Keratinocyte (primary cell): Measurements from ENCODE around the gene ZNF107. TPM values are rescaled to one million over a fixed set of nuclear protein-coding genes. Genes with fewer than 3 reads are reported as not detected.

Source experiments
- DNase-seq: peaks from one replicate; pipeline ENCODE4 v3.0.0-alpha.2; 2011; ENCODE audit warnings: low read depth, missing footprints, low spot score
- FAIRE-seq: peaks from 2 replicates; lab custom pipeline; 2011; peaks lifted over from hg19 to GRCh38; lab: Jason Lieb, UNC
- H2AFZ ChIP-seq: 2 replicates; pipeline ENCODE4 v1.6.0; 2012; ENCODE audit warnings: low read length, control low read depth, inconsistent platforms; ENCODE audit not compliant: control insufficient read depth
- H3K27ac ChIP-seq: 2 replicates; pipeline ENCODE4 v1.5.1; 2011; ENCODE audit warnings: low read length; ENCODE audit not compliant: control insufficient read depth, insufficient read depth
- H3K27me3 ChIP-seq: 3 replicates; pipeline ENCODE4 v1.6.0; 2011; ENCODE audit warnings: low read length; ENCODE audit not compliant: control insufficient read depth, insufficient read depth; ENCODE audit errors: extremely low read depth
- H3K36me3 ChIP-seq, 2 experiments: 2 replicates in 1 of 2; 3 replicates in 1 of 2; pipeline ENCODE4 v1.5.1; 2011; ENCODE audit warnings: low read length in 2 of 2, mild to moderate bottlenecking in 1 of 2; ENCODE audit not compliant: control insufficient read depth in 2 of 2, insufficient read depth in 2 of 2; ENCODE audit errors: extremely low read depth in 1 of 2
- H3K4me1 ChIP-seq: 3 replicates; pipeline ENCODE4 v1.5.1; 2011; ENCODE audit warnings: low read length; ENCODE audit not compliant: control insufficient read depth, insufficient read depth; ENCODE audit errors: extremely low read depth
- H3K4me2 ChIP-seq: 3 replicates; pipeline ENCODE4 v1.6.0; 2011; ENCODE audit warnings: low read depth, low read length; ENCODE audit not compliant: control insufficient read depth, insufficient read depth; ENCODE audit errors: extremely low read depth
- H3K4me3 ChIP-seq, 3 experiments: fragments of 200-600 bp in 1 of 3; sonication (generic) in 1 of 3; 2 replicates in 2 of 3; 3 replicates in 1 of 3; pipeline ENCODE4 v1.5.1; 2011 to 2016; ENCODE audit warnings: low read length in 3 of 3, mild to moderate bottlenecking in 3 of 3, control low read depth in 2 of 3, inconsistent platforms in 1 of 3, low read depth in 1 of 3, mixed read lengths in 1 of 3, mixed run types in 1 of 3, moderate library complexity in 1 of 3; ENCODE audit not compliant: control insufficient read depth in 2 of 3, insufficient read depth in 2 of 3; ENCODE audit errors: extremely low read depth in 1 of 3
- H3K79me2 ChIP-seq: 2 replicates; pipeline ENCODE4 v1.6.0; 2012; ENCODE audit warnings: low read length; ENCODE audit not compliant: control insufficient read depth, insufficient read depth
- H3K9ac ChIP-seq: 3 replicates; pipeline ENCODE4 v1.6.0; 2011; ENCODE audit warnings: low read length; ENCODE audit not compliant: control insufficient read depth, insufficient read depth; ENCODE audit errors: extremely low read depth
- H3K9me1 ChIP-seq: 3 replicates; pipeline ENCODE4 v1.6.0; 2011; ENCODE audit warnings: low read length; ENCODE audit not compliant: control insufficient read depth, insufficient read depth; ENCODE audit errors: extremely low read depth
- H3K9me3 ChIP-seq: 2 replicates; pipeline ENCODE4 v1.5.1; 2012; ENCODE audit warnings: low read depth, low read length; ENCODE audit not compliant: control insufficient read depth
- H4K20me1 ChIP-seq: 3 replicates; pipeline ENCODE4 v1.6.0; 2011; ENCODE audit warnings: low read length; ENCODE audit not compliant: control insufficient read depth, insufficient read depth; ENCODE audit errors: extremely low read depth
- CTCF ChIP-seq, 3 experiments: IDR thresholded peaks in 1 of 3; conservative IDR thresholded peaks in 1 of 3; optimal IDR thresholded peaks in 1 of 3; 2 replicates in 2 of 3; 3 replicates in 1 of 3; pipeline versions ENCODE3 to v1.5.1; 2011; ENCODE audit warnings: low read length in 3 of 3, mild to moderate bottlenecking in 3 of 3, moderate library complexity in 2 of 3, control low read depth in 1 of 3, inconsistent platforms in 1 of 3; ENCODE audit not compliant: insufficient read depth in 2 of 3; ENCODE audit errors: extremely low read depth in 1 of 3
- EZH2 ChIP-seq: IDR thresholded peaks from one replicate; pipeline ENCODE4 v1.6.1; 2012; ENCODE audit warnings: inconsistent platforms, mild to moderate bottlenecking, low read length, moderate library complexity
- dilution Hi-C: fragments of 300-500 bp; cut with MboI; formaldehyde crosslinking; loops from one replicate; pipeline ENCODE4 v1.7.0; 2020; ENCODE audit warnings: low sequenced_read_pairs; ENCODE audit not compliant: extremely low pct_ligation_motif_present
- polyA plus RNA-seq, 5 experiments: library from polyadenylated mRNA; depleted of rRNA in 3 of 5; stranded (reverse) in 3 of 5; stranded (forward) in 1 of 5; unstranded in 1 of 5; fragments of >200 nt; gene quantifications; 1 replicate in 1 of 5; 2 replicates in 3 of 5; 3 replicates in 1 of 5; pipeline versions ENCODE4 v1.2.1 to v1.2.3, GENCODE V29; 2011 to 2012; ENCODE audit warnings: missing spikeins in 2 of 5, low read depth in 1 of 5, low replicate concordance in 1 of 5

Gene ZNF107
- polyA plus RNA-seq, 1 donor (not counting 4 experiments of a cell fraction or from before 2014, with no cell fraction given): 5.5 TPM

GRCh38 chr7:64685091-64685490, 19.2 kb downstream of the ZNF107 start:
- H3K4me2 ChIP-seq: no peak overlapping the region
- FAIRE-seq (no peak), DNase-seq (no peak)
- dilution Hi-C loops: no loop called here
- TF ChIP-seq CTCF (optimal IDR thresholded peaks at IDR 0.05 in 1 of 3, IDR thresholded peaks at IDR 0.05 in 1 of 3, conservative IDR thresholded peaks at IDR 0.05 in 1 of 3; ENCODE audit: extremely low read depth in 1 of 3, insufficient read depth in 2 of 3, low read length in 3 of 3): peak in 1 of 3 experiments; percentile 14
- no peak for TF ChIP-seq EZH2
- no peak overlapping the region for H3K27ac ChIP-seq
- no peaks in the 10 kb centered on the region for H3K27me3 ChIP-seq
- peaks cover 5 to 20% of the 10 kb centered on the region in 2 experiments for H3K36me3 ChIP-seq
- H3K9ac ChIP-seq: no peak overlapping the region
- no peak overlapping the region for H3K4me3 ChIP-seq
- H3K79me2 ChIP-seq: peaks cover 3% of the 10 kb centered on the region
- no peaks in the 10 kb centered on the region for H3K9me1 ChIP-seq
- H3K4me1 ChIP-seq: no peaks in the 10 kb centered on the region
- no peaks in the 10 kb centered on the region for H3K9me3 ChIP-seq
- no peak overlapping the region for H2AFZ ChIP-seq
- H4K20me1 ChIP-seq: no peaks in the 10 kb centered on the region

GRCh38 chr7:64685741-64686140, 19.8 kb downstream of the ZNF107 start:
- no peaks in the 10 kb centered on the region for H3K9me1 ChIP-seq
- no peak for DNase-seq
- dilution Hi-C loops: no loop called here
- H3K36me3 ChIP-seq: peaks cover 5 to 20% of the 10 kb centered on the region in 2 experiments
- H3K27me3 ChIP-seq: no peaks in the 10 kb centered on the region
- no peaks in the 10 kb centered on the region for H4K20me1 ChIP-seq
- H3K79me2 ChIP-seq: peaks cover 3% of the 10 kb centered on the region
- no peak overlapping the region for H3K4me3 ChIP-seq
- no peak overlapping the region for H3K4me2 ChIP-seq
- no peak for FAIRE-seq
- TF ChIP-seq CTCF (optimal IDR thresholded peaks at IDR 0.05 in 1 of 3, IDR thresholded peaks at IDR 0.05 in 1 of 3, conservative IDR thresholded peaks at IDR 0.05 in 1 of 3; ENCODE audit: extremely low read depth in 1 of 3, insufficient read depth in 2 of 3, low read length in 3 of 3) (no peak), EZH2 (no peak)
- H3K9me3 ChIP-seq: no peaks in the 10 kb centered on the region
- H2AFZ ChIP-seq: no peak overlapping the region
- no peaks in the 10 kb centered on the region for H3K4me1 ChIP-seq
- H3K9ac ChIP-seq: no peak overlapping the region
- no peak overlapping the region for H3K27ac ChIP-seq
